ENCODE data around the gene OR6P1. TPM values are rescaled to one million over a fixed set of nuclear protein-coding genes. Genes with fewer than 3 reads are reported as not detected.

OR6P1 gene, protein sequence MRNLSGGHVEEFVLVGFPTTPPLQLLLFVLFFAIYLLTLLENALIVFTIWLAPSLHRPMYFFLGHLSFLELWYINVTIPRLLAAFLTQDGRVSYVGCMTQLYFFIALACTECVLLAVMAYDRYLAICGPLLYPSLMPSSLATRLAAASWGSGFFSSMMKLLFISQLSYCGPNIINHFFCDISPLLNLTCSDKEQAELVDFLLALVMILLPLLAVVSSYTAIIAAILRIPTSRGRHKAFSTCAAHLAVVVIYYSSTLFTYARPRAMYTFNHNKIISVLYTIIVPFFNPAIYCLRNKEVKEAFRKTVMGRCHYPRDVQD
- total RNA-seq, result not detected

DNA sequence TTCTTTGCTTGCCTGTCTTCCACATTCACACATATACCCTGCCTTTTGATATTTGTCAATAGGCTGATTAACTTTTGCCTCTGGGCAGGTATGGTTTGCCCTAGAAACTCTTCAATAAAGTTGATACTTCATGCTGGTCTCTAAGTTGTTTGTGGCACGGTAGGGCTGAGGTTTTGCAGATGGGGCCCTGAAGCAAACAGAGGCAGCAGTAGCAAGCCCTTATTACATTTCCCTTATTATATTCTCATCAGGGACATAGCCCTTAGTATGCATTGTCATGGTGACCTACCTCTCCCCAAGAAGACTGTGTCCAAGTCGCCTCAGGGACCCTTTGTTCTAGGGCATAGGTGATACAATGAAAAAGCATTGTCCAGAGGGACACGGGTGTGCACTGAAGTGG lies at the start of gene OR6P1:
OR6P1 (minus strand) TSS at position 101 of the 400 bp plus-strand sequence. CDS start 6,976 bp downstream, outside the sequence.
- ChIA-PET POLR2A (no interaction called here), CTCF (no interaction called here)

DNA sequence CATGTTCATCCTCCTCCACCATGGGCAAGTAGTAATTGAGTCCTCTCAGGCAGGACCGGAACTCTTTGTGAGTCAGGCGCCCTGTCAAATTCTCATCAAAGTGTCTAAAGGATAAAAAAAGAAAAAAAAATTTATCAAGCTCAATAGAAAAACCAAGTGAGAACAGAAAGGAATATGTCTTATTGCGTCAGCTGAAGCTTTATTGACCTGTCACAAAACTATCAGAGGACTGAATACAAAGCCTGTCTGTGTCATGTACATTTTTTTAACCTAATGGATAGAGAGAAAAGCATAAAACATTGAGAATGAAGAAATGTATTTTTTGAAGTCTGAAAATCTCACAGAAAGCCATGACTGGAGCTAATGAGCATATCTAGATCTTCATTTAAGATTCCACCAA lies 43.4 kb upstream of the OR6P1 start:
- ChIA-PET POLR2A (no interaction called here), CTCF (no interaction called here)

DNA sequence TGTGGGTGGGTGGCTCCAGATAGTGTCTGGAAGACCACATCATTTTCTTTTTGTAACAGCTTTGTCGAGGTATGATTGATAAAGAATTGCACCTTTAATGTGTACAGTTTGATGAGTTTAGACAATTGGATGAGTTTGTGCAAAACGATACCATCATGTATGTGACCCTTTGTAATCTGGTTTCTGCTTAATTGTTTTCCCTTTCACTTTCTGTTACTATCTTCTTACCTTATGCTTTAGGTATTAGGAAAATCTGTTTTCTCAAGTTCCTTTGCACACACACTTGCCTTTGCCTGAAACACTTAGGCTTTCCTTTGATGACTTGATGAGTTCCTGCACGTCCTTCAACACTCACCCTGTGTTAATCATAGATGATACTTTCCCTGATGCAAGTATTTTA lies 41.5 kb upstream of the OR6P1 start:
- ChIA-PET CTCF (no interaction called here), POLR2A (no interaction called here)

DNA sequence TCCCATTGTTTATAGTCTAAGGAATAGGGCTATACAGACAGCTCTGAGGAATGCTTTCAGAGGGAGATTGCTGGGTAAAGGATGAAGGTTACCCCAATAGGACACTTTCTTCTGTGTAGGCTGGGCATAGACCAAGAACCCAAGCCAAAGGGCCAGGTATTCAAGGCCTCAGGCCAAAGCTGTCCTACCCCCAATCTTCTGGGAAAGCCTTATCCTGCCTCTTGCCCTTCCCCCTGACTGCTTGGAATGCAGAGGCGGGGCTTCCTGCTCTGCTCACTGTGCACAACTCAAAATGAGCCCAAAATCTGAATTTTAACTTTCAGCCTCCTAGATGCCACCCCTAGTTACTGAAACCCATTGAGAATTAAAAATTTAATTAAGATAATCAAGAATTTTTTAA lies 36.9 kb upstream of the OR6P1 start:
- CTCF ChIA-PET, result no interaction called here

DNA sequence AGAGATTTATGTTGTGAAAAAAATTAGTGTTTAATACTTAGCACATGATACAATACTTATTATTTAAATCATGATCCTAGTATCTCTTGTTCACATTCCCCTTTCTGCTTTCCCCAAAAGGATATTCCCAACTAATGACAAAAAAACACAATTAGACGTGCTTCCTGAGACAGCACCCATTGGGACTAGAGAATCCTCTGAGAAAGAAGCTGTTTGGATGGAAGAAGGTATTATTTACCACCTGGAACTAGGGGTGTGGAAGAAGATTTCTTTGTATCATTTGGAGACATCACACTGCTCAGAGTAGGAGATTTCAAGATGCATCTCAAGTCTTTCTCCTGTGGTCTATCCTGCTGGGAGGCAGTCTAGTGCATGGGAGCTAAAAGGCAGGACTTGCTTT lies 34.6 kb upstream of the OR6P1 start, which contains the start of gene OR10Z1:
OR10Z1 (plus strand) TSS at position 301 of the 400 bp plus-strand sequence. CDS start 1,171 bp downstream, outside the sequence.
- ChIA-PET POLR2A (no interaction called here), CTCF (no interaction called here)

More for the DNA sequence above, 36.9 kb upstream of the OR6P1 start:
- POLR2A ChIA-PET, result no interaction called here

DNA sequence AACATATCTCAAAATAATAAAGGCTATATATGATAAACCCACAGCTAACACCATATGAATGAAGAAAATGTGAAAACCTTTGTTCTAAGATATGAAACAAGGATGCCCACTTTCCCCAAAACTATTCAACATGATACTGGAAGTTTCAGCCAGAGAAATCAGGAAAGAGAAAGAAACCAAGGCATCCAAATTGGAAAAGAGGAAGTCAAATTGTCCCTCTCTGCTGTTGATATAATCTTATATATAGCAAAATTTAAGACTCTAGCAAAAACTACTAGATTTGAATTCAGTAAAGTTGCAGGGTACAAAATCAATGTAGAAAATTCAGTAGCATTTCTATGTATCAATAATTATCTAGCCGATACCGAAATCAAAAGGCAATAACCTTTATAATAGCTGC lies 30.4 kb upstream of the OR6P1 start:
- ChIA-PET POLR2A (no interaction called here), CTCF (no interaction called here)

DNA sequence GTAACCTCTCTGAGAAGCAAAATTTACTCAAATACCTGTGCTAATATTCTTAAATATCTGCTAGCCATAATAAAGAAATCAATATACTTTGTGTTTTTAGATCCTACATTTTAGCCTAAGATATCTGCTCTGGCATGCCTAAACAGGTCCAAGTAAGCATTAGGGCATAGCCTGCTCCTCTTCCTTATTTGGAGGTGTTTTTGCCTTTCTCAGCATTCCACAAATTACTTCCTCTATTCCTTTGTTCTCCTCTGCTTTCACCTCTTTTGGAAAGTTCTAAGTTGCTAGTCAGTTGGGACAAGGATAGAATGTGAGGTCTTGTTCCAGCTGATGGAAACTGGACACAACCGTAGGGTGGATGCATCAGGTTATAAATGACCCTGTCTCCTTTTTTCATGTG lies 16.6 kb upstream of the OR6P1 start:
- ChIA-PET POLR2A (no interaction called here), CTCF (no interaction called here)

DNA sequence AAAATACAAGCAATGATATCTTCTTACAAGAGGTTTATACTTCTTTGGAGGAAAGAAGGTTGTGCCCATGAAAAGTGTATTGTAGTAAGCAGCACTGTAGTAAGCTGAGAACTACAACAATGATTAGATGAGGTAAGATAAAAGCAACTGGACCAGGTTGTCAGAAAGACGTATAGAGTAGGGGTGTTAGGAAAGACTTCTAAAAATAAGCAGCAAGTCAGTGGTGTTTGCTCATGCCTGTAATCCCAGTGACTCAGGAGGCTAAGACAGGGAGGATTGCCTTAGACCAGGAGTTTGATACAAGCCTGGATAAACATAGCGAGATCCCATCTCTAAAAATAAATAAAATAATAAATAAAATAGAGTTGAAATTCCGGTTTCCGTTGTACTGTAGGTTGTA lies 13.6 kb upstream of the OR6P1 start:
- CTCF ChIA-PET, result no interaction called here
- POLR2A ChIA-PET, result no interaction called here

DNA sequence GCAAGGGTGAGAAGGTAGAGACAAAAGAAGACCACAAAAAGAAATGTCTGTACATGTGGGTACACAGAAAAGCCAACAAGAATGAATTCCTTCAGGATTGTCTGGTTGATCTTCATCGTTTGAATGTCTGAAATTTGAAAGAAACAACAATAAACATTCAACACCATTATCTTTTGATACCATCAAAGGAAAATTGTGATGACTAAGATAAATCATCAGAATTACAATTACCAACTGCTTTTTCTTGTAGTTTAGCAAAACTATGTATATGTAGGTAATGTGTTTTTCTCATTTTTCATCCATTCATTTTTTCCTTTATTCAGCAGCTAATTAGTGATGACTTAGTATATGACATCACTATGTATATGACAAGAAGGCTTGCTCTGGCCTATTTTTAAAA lies 9.4 kb upstream of the OR6P1 start, which contains the start of gene OR10X1:
OR10X1 (minus strand) TSS at position 167 of the 400 bp plus-strand sequence; CDS start at position 167, 0 bp downstream.
- ChIA-PET CTCF (no interaction called here), POLR2A (no interaction called here)

DNA sequence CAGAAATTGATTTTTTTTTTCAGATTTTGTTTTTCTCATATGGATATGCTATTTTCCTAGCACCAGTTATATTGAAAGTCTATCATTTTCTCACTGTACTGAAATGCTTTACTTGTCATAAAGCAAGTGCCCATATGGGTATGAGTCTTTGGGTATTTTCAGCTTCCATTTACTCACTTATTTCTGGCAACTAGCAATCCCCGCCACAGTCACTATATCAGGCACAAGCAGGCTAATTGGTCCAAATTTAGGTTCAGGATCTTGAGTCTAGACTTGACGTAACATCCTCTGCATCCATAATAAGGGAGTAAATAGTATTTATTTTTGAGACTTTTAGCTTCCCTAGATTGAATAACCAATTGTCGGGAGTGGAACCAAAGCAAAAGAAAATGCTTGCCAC lies 7.2 kb upstream of the OR6P1 start:
- ChIA-PET POLR2A (no interaction called here), CTCF (no interaction called here)

DNA sequence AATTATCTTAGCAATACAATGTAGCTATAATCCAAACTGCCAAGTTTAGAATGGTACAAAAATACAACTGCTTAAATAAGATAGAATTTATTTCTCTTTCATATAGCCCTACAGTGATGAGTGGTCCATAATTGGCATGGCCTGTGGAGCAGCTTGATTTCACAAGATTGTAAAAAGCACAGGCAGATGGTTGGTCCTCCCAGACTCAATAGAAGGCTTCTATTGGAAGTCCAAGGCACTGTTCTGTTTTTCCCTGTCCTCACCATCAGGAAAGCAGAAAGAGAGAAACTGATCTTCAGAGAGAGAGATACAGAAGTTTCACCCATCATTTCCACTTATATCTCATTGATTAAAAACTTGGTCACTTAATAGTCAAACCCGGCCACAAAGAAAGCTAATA lies 1.8 kb upstream of the OR6P1 start:
- POLR2A ChIA-PET, result no interaction called here
- CTCF ChIA-PET, result no interaction called here

DNA sequence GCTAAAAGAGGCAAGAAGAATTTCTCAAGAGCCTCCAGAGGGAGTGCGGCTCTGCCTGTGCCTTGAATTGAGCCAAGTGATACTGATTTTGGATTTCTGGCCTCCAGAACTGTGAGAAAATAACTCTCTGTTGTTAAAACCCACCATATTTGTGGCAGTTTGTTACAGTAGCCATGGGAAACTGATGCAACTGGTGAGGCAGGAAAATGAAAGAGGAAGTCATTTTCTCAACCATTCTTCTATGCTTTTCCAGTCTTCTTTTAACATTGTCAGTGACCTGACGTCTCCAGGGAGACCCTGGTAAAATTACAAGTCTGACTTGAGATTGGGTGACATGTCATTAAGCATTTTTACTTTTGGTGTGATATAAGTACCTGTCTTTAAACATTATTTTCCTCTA lies 5.8 kb downstream of the OR6P1 start:
- ChIA-PET POLR2A (no interaction called here), CTCF (no interaction called here)

DNA sequence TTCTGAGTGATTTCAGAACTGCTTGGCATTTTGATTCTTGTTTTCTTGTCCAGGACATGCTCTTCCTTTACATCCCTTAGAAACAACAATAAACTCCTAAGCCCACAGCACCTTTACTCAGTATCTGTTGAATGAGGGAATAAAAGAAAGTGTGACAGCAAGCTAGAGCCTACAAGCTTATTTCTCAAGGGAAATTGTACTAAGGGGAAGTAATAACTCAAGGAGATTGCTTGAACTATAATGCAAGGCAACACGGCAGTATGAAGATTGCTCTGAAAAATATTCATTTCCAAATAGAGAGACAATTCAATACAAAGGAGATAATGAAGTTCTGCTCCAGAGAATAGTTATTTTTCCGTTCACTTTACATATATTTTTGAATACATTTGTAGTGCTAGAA lies 6.5 kb downstream of the OR6P1 start:
- ChIA-PET POLR2A (no interaction called here), CTCF (no interaction called here)

DNA sequence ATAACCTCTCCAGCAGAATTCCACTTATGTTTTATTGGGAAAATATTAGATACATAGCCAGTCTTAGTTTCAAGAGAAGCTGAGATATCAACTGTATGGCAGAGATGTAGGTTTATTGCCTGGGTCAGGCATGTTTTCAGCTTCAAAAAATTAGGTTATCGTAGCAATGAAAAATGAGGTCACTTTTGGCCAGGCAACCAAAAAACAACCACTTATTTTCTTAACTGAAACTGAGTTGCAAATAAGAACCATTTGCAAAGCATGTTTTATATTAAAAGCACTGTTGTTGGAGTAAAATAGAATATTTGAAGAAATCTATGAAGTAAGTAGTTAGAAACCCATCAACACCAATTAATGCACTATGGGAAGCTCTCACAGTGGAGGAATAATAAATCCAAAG lies 10.7 kb downstream of the OR6P1 start:
- CTCF ChIA-PET, result no interaction called here

DNA sequence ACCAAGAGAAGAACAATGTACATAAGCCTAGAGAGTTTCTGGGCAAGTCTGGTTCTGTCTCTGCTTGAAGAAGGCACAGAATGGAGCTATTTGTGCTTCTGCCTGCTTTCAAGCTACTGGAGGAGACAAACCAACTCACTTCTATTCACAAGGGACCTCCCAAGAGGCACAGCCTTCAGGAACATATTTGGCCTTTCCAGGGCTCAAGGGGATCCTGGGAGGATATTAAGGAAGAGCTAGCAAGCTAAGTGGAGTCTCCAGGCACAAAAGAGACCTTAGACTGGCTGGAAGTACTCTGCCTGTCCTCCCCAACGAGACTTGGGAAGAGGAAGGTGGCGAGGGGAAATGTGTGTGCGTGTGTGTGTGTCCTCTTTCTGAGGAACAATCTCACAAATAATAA lies 16.0 kb downstream of the OR6P1 start, which contains the start of gene OR6Y1:
OR6Y1 (minus strand) TSS at position 54 of the 400 bp plus-strand sequence. CDS start 6,300 bp downstream, outside the sequence.
- CTCF ChIA-PET, result no interaction called here
- POLR2A ChIA-PET, result no interaction called here

More for the DNA sequence above, 10.7 kb downstream of the OR6P1 start:
- POLR2A ChIA-PET, result no interaction called here

DNA sequence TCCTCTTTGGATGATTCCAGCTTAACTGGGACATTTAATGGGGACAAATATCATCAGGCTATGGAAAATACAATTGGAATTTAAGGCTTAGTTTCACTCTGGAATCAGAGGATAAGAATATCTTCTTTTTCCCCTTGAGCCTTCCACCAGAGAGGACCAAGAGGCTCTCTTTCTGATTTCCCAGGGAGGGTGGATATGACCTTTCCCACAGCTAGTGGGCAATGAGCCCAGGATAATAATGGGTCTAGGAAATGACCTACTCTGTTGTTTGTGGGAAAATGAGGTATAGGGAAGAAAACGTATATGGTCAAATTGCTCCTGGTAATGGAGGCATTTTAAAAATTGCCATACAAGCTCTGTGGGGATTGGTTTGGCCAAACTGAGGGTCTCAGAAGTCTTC lies 18.1 kb downstream of the OR6P1 start:
- CTCF ChIA-PET, result no interaction called here
- POLR2A ChIA-PET, result no interaction called here

DNA sequence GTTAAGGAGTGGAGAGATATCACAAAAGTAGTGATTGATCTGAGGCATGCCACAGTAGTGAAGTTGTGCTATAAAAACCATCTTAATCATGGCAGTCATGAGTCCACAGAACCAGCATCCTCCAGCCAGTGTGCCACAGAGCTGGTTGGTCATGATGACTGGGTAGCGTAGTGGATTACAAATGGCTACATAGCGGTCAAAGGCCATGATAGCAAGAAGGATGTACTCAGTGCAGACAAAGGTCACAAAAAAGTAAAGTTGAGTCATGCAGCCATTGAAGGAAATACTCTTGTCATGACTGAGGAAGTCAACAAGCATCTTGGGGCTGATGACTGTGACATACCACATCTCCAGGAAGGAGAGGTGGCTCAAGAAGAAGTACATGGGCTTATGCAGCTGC lies 22.8 kb downstream of the OR6P1 start:
- POLR2A ChIA-PET, result no interaction called here
- CTCF ChIA-PET, result no interaction called here

DNA sequence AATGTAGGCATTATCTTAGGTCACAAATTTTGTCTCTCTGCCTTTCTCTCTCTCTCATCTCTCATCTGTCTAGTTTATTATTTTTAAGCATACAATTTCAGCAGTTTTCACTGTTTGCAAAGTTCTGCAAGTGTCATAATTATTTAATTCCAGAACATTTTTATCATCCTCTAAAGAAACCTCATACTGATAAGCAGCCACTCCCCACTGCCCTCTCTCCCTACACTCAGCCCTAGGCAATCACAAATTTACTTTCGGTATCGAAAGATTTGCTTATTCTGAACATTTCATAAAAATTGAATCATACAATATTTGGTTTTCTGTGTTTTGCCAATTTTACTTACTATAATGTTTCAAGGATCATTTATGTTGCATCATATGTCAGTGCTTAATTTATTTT lies 32.8 kb downstream of the OR6P1 start:
- ChIA-PET POLR2A (no interaction called here), CTCF (no interaction called here)

DNA sequence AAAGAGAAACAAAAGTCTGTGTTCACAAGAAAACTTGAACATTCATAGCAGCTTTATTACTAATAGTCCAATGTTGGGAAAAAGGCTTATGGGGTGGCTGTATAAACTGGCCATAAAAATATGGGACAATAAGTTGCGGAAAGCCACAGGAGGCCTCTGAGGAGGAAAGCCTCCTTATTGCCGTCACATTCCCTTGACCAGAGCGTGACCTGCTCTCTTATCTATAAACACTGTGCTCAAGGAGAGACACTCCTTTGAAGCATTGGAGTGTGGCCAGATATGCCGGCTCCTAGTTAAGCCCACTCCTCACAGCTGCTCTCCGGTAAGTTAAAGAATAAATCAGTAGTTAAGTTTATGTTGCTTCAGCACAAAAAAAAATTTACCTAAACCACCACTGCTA lies 35.9 kb downstream of the OR6P1 start:
- POLR2A ChIA-PET, result no interaction called here
- CTCF ChIA-PET, result no interaction called here

DNA sequence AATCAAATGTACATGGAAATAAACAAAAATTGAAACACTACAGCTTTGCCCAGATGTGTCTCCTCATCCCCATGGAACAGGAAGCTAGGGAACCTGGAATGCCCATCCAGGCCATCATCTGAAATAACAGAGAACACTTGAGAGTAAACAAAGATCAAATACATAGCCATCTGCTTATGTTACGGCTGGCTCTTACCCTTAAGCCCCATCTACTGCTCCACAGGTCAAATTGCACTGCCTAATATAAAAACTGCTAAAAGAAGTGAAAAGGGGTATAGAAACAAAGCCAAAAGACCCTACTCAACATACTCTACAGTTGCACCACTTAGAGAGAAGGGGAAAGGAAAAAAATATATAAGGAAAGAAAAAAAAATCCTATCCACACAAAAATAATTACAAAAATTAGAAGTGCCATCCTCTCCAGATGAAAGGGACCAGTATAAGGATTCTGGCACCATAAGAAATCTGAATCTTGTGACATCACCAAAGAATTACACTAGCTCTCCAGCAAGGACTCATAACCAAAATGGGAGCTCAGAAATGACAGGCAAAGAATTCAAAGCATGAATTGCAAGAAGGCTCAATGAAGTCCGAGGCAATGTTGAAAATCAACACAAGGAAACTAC lies 43.1 kb downstream of the OR6P1 start:
- ChIA-PET CTCF (interaction anchor here (0.6 kb wide), 1 partner anchor 322 kb away, joined by 3 read pairs; no protein-coding TSS in a partner anchor), POLR2A (no interaction called here)

DNA sequence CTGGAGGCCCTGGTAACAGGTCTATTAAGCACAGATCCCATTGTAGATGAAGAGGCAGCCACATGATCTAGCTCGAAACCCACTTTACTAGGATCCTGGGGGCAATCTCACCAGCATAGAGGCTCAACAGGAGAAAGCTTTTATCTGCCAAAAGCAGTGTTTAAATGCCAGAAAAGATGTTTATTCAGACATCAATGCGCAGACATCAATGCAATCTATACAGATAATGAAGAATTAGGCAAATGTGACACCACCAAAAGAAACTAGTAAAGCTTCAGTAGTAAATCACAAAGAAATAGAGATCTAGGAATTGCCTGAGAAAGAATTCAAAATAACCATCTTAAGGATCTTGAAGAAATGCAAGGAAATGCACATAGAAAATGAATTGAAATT lies 48.7 kb downstream of the OR6P1 start:
- POLR2A ChIA-PET, result no interaction called here
- CTCF ChIA-PET, result interaction anchor here (1.5 kb wide), 1 partner anchor 15 kb away, joined by 3 read pairs; no protein-coding TSS in a partner anchor
